ENCODE measurements around the gene HECTD4. TPM values are rescaled to one million over a fixed set of nuclear protein-coding genes. Genes with fewer than 3 reads are reported as not detected.
"Not testable (repeated sequence)": the region's sequence is repeated elsewhere in the genome, so short reads cannot be mapped to it uniquely, and the experiment has no call there.

Gene HECTD4
- total RNA-seq, 1 donor from 2014 or later, result 63.3 TPM

- peaks cover 39% of the 10 kb centered on the region for H3K4me1 Mint-ChIP-seq (ENCODE audit: unreplicated experiment)
- DNase-seq (ENCODE audit: extremely low spot score, unreplicated experiment), result no peak
- no peaks in the 10 kb centered on the region for H3K27me3 Mint-ChIP-seq (ENCODE audit: unreplicated experiment)
- no peak overlapping the region for H3K4me3 Mint-ChIP-seq (ENCODE audit: unreplicated experiment)
- no peak overlapping the region for H3K27ac Mint-ChIP-seq (ENCODE audit: unreplicated experiment)
- TF ChIP-seq CTCF (IDR thresholded peaks at IDR 0.05), result no peak
- no peaks in the 10 kb centered on the region for H3K9me3 Mint-ChIP-seq (ENCODE audit: unreplicated experiment)
- no peaks in the 10 kb centered on the region for H3K36me3 Mint-ChIP-seq (ENCODE audit: unreplicated experiment)
Measured at GRCh38 chr12:112353393-112353792, 28.8 kb downstream of the HECTD4 start.

- no peaks in the 10 kb centered on the region for H3K36me3 Mint-ChIP-seq (ENCODE audit: unreplicated experiment)
- no peak overlapping the region for H3K4me3 Mint-ChIP-seq (ENCODE audit: unreplicated experiment)
- DNase-seq (ENCODE audit: extremely low spot score, unreplicated experiment), result no peak
- TF ChIP-seq CTCF (IDR thresholded peaks at IDR 0.05), result no peak
- H3K4me1 Mint-ChIP-seq (ENCODE audit: unreplicated experiment), result peaks cover 41% of the 10 kb centered on the region
- no peak overlapping the region for H3K27ac Mint-ChIP-seq (ENCODE audit: unreplicated experiment)
- H3K27me3 Mint-ChIP-seq (ENCODE audit: unreplicated experiment), result no peaks in the 10 kb centered on the region
- no peaks in the 10 kb centered on the region for H3K9me3 Mint-ChIP-seq (ENCODE audit: unreplicated experiment)
Measured at GRCh38 chr12:112352921-112353320, 29.3 kb downstream of the HECTD4 start.

- DNase-seq (ENCODE audit: extremely low spot score, unreplicated experiment), result no peak
- TF ChIP-seq CTCF (IDR thresholded peaks at IDR 0.05), result no peak
- Mint-ChIP-seq H3K27me3 (ENCODE audit: unreplicated experiment) (no peaks in the 10 kb centered on the region), H3K9me3 (ENCODE audit: unreplicated experiment) (no peaks in the 10 kb centered on the region), H3K27ac (ENCODE audit: unreplicated experiment) (peak overlapping the region; percentile 31), H3K4me3 (ENCODE audit: unreplicated experiment) (no peak overlapping the region), H3K36me3 (ENCODE audit: unreplicated experiment) (no peaks in the 10 kb centered on the region), H3K4me1 (ENCODE audit: unreplicated experiment) (peaks cover 52% of the 10 kb centered on the region)
Measured at GRCh38 chr12:112350593-112351592, 31.3 kb downstream of the HECTD4 start.

- Mint-ChIP-seq H3K27ac (ENCODE audit: unreplicated experiment) (peak overlapping the region; percentile 56), H3K36me3 (ENCODE audit: unreplicated experiment) (no peaks in the 10 kb centered on the region), H3K4me1 (ENCODE audit: unreplicated experiment) (peaks cover 54% of the 10 kb centered on the region), H3K9me3 (ENCODE audit: unreplicated experiment) (no peaks in the 10 kb centered on the region), H3K27me3 (ENCODE audit: unreplicated experiment) (no peaks in the 10 kb centered on the region), H3K4me3 (ENCODE audit: unreplicated experiment) (no peak overlapping the region)
- DNase-seq (ENCODE audit: extremely low spot score, unreplicated experiment), result no peak
- no peak for TF ChIP-seq CTCF (IDR thresholded peaks at IDR 0.05)
Measured at GRCh38 chr12:112349431-112349830, 32.8 kb downstream of the HECTD4 start.

GRCh38 chr12:112348926-112349325 is 33.3 kb downstream of the HECTD4 start:
- not testable (repeated sequence) for H3K27ac Mint-ChIP-seq (ENCODE audit: unreplicated experiment); H3K36me3 Mint-ChIP-seq (ENCODE audit: unreplicated experiment); H3K4me3 Mint-ChIP-seq (ENCODE audit: unreplicated experiment); DNase-seq (ENCODE audit: extremely low spot score, unreplicated experiment); H3K9me3 Mint-ChIP-seq (ENCODE audit: unreplicated experiment); H3K27me3 Mint-ChIP-seq (ENCODE audit: unreplicated experiment)
- peaks cover 58% of the 10 kb centered on the region for H3K4me1 Mint-ChIP-seq (ENCODE audit: unreplicated experiment)
